Lower lobe of right lung (tissue), 2 donors: ENCODE results near the gene SLC1A3. TPM values are rescaled to one million over a fixed set of nuclear protein-coding genes. Genes with fewer than 3 reads are reported as not detected.

Source experiments
- ATAC-seq, 2 donors: fragments of 200-7000 bp; cut with Tn5 transposase; one replicate each; pipeline ENCODE4 v1.9.1; 2020 to 2022; ENCODE audit warnings: mild to moderate bottlenecking in 2 of 2, moderate library complexity in 2 of 2
- DNase-seq: peaks from one replicate; pipeline ENCODE4 v3.0.0-alpha.2; 2020
- H3K27ac ChIP-seq: fragments of 200-600 bp; one replicate; pipeline ENCODE4 v1.8.0; 2022
- H3K27me3 ChIP-seq: fragments of 200-600 bp; one replicate; pipeline ENCODE4 v1.8.0; 2022; ENCODE audit warnings: low read depth
- H3K36me3 ChIP-seq: fragments of 200-600 bp; one replicate; pipeline ENCODE4 v1.8.0; 2022; ENCODE audit warnings: mild to moderate bottlenecking
- H3K4me1 ChIP-seq: fragments of 200-600 bp; one replicate; pipeline ENCODE4 v1.8.0; 2022
- H3K4me3 ChIP-seq: fragments of 200-600 bp; one replicate; pipeline ENCODE4 v1.8.0; 2022; ENCODE audit warnings: mild to moderate bottlenecking
- H3K9me3 ChIP-seq: fragments of 200-600 bp; one replicate; pipeline ENCODE4 v1.8.0; 2022
- CTCF ChIP-seq: fragments of 200-600 bp; IDR thresholded peaks from one replicate; pipeline ENCODE4 v1.8.0; 2022; ENCODE audit warnings: antibody characterized with exemption, mild to moderate bottlenecking
- intact Hi-C: fragments of 100-400 bp; cut with DNase I; formaldehyde crosslinking; loops from one replicate; pipeline ENCODE4 v1.11.0; 2022
- total RNA-seq: library from RNA; stranded (reverse); fragmentation: NEBNext Ultra II Directional; extraction: Animal tissue kit (Norgen Biotek cat#: 25700); gene quantifications from one replicate; pipeline ENCODE4 v1.2.1, GENCODE V29; 2021
- donor health status: DM: no; HTN: yes; CAD: no; lungs with severe emphysema.

The SLC1A3 gene
- total RNA-seq, 1 donor from 2014 or later, result 52.1 TPM

- Histone ChIP-seq H3K4me3 (no peak overlapping the region), H3K36me3 (no peaks in the 10 kb centered on the region), H3K4me1 (peaks cover 33% of the 10 kb centered on the region), H3K27ac (peak overlapping the region; percentile 60), H3K9me3 (no peaks in the 10 kb centered on the region), H3K27me3 (no peaks in the 10 kb centered on the region)
- DNase-seq (no peak), ATAC-seq (no peak)
- TF ChIP-seq CTCF, result no peak
- intact Hi-C loops, result no loop called here
Measured at GRCh38 chr5:36658038-36658756, 51.8 kb downstream of the SLC1A3 start.

GRCh38 chr5:36659411-36659810 lies 53.0 kb downstream of the SLC1A3 start:
- Histone ChIP-seq H3K4me3 (no peak overlapping the region), H3K9me3 (no peaks in the 10 kb centered on the region), H3K27ac (no peak overlapping the region), H3K4me1 (peaks cover 33% of the 10 kb centered on the region), H3K27me3 (no peaks in the 10 kb centered on the region), H3K36me3 (no peaks in the 10 kb centered on the region)
- DNase-seq, result no peak
- no peak for TF ChIP-seq CTCF
- no peak for ATAC-seq
- intact Hi-C loops, result no loop called here

GRCh38 chr5:36660397-36661049 lies 54.1 kb downstream of the SLC1A3 start:
- no peaks in the 10 kb centered on the region for H3K27me3 ChIP-seq
- H3K9me3 ChIP-seq, result no peaks in the 10 kb centered on the region
- intact Hi-C loops, result no loop called here
- no peak for TF ChIP-seq CTCF
- no peak overlapping the region for H3K4me3 ChIP-seq
- no peak for ATAC-seq
- no peak overlapping the region for H3K27ac ChIP-seq
- no peaks in the 10 kb centered on the region for H3K36me3 ChIP-seq
- DNase-seq, result no peak
- peaks cover 27% of the 10 kb centered on the region for H3K4me1 ChIP-seq

- Histone ChIP-seq H3K4me1 (peaks cover 24% of the 10 kb centered on the region), H3K4me3 (no peak overlapping the region), H3K27me3 (no peaks in the 10 kb centered on the region), H3K9me3 (no peaks in the 10 kb centered on the region), H3K36me3 (no peaks in the 10 kb centered on the region), H3K27ac (no peak overlapping the region)
- intact Hi-C loops, result no loop called here
- TF ChIP-seq CTCF, result no peak
- ATAC-seq (no peak), DNase-seq (no peak)
Measured at GRCh38 chr5:36661456-36662220, 55.2 kb downstream of the SLC1A3 start.

GRCh38 chr5:36662291-36662851 lies 56.0 kb downstream of the SLC1A3 start:
- TF ChIP-seq CTCF, result no peak
- Histone ChIP-seq H3K36me3 (no peaks in the 10 kb centered on the region), H3K4me3 (no peak overlapping the region), H3K9me3 (no peaks in the 10 kb centered on the region), H3K27me3 (no peaks in the 10 kb centered on the region), H3K27ac (no peak overlapping the region), H3K4me1 (peaks cover 17% of the 10 kb centered on the region)
- intact Hi-C loops, result no loop called here
- ATAC-seq, result no peak
- no peak for DNase-seq
